GM21381 (cell line): ENCODE data around the gene GLS2.
A peak's percentile ranks its signal among the peaks of the same experiment; 100 is the strongest.
"Not testable (repeated sequence)": the region's sequence is repeated elsewhere in the genome, so short reads cannot be mapped to it uniquely, and the experiment has no call there.

Source experiments
- ATAC-seq: cut with Tn5 transposase; IDR thresholded peaks from one replicate; pipeline ENCODE4 v1.9.1; 2021; ENCODE audit warnings: mild to moderate bottlenecking, moderate library complexity; ENCODE audit not compliant: unreplicated experiment

GLS2 gene

GRCh38 chr12:56493409-56494105, 5.6 kb upstream of the GLS2 start:
- ATAC-seq: not testable (repeated sequence)

- no peak for ATAC-seq
Measured at GRCh38 chr12:56490360-56490759, 2.4 kb upstream of the GLS2 start.

- peak; percentile 24 for ATAC-seq
Measured at GRCh38 chr12:56487448-56488040, 417 bp downstream of the GLS2 start.

- no peak for ATAC-seq
Measured at GRCh38 chr12:56486694-56487093, 1.3 kb downstream of the GLS2 start.

GRCh38 chr12:56484566-56484965, 3.4 kb downstream of the GLS2 start:
- no peak for ATAC-seq

GRCh38 chr12:56479625-56480024, 8.3 kb downstream of the GLS2 start:
- no peak for ATAC-seq

GRCh38 chr12:56477521-56478225, 10.3 kb downstream of the GLS2 start:
- ATAC-seq: no peak

GRCh38 chr12:56476972-56477432, 11.0 kb downstream of the GLS2 start:
- ATAC-seq: no peak

- ATAC-seq: no peak
Measured at GRCh38 chr12:56476143-56476542, 11.8 kb downstream of the GLS2 start.

- ATAC-seq: no peak
Measured at GRCh38 chr12:56474389-56474788, 13.6 kb downstream of the GLS2 start.

- ATAC-seq: peak; percentile 4
Measured at GRCh38 chr12:56469007-56469930, 18.7 kb downstream of the GLS2 start.

- peak; percentile 90 for ATAC-seq
Measured at GRCh38 chr12:56468216-56469006, 19.6 kb downstream of the GLS2 start, which contains the start of gene SPRYD4. TSS of gene SPRYD4 (plus strand) at chr12:56468578. CDS start at chr12:56468592, 14 bp downstream.

GRCh38 chr12:56462565-56462964, 25.4 kb downstream of the GLS2 start:
- ATAC-seq: no peak

- ATAC-seq: no peak
Measured at GRCh38 chr12:56461235-56462159, 26.5 kb downstream of the GLS2 start.

GRCh38 chr12:56457817-56458216, 30.1 kb downstream of the GLS2 start:
- no peak for ATAC-seq

GRCh38 chr12:56454557-56454956, 33.4 kb downstream of the GLS2 start, which contains the start of gene MIP:
TSS of gene MIP (minus strand) at chr12:56454657. CDS start at chr12:56454613, 44 bp downstream.
- no peak for ATAC-seq

- ATAC-seq: no peak
Measured at GRCh38 chr12:56451147-56451546, 36.8 kb downstream of the GLS2 start.

GRCh38 chr12:56450241-56450640, 37.7 kb downstream of the GLS2 start:
- no peak for ATAC-seq

GRCh38 chr12:56449622-56449984, 38.4 kb downstream of the GLS2 start:
- ATAC-seq: no peak
